Gastrocnemius medialis (tissue), 4 donors: ENCODE results near the gene ATP1B1. TPM values are rescaled to one million over a fixed set of nuclear protein-coding genes. Genes with fewer than 3 reads are reported as not detected.
"Not testable (repeated sequence)": the region's sequence is repeated elsewhere in the genome, so short reads cannot be mapped to it uniquely, and the experiment has no call there.

Source experiments
- ATAC-seq, 2 donors: fragments of 150-250 bp; one replicate each; pipeline ENCODE4 v1.9.1; 2016
- DNase-seq, 2 donors: peaks; one replicate each; pipeline ENCODE4 v3.0.0-alpha.2; 2019
- H3K27ac ChIP-seq, 4 donors: fragments of 200-600 bp; sonication (generic); 1 replicate in 1 of 4; 2 replicates in 3 of 4; pipeline ENCODE4 v1.5.1; 2016 to 2018; ENCODE audit warnings: mild to moderate bottlenecking in 2 of 4, moderate library complexity in 1 of 4
- H3K27me3 ChIP-seq, 3 donors: fragments of 200-600 bp; sonication (generic) in 2 of 3; 1 replicate in 1 of 3; 2 replicates in 2 of 3; pipeline versions ENCODE4 v1.5.1 to v1.6.0; 2016 to 2019; ENCODE audit warnings: mild to moderate bottlenecking in 1 of 3, moderate library complexity in 1 of 3
- H3K36me3 ChIP-seq, 2 donors: fragments of 200-600 bp; sonication (generic) in 1 of 2; one replicate each; pipeline ENCODE4 v1.5.1; 2017 to 2018
- H3K4me1 ChIP-seq, 2 donors: fragments of 200-600 bp; sonication (generic) in 1 of 2; one replicate each; pipeline ENCODE4 v1.5.1; 2016 to 2017; ENCODE audit warnings: mild to moderate bottlenecking in 2 of 2
- H3K4me3 ChIP-seq, 4 donors: fragments of 200-600 bp; sonication (generic) in 3 of 4; 1 replicate in 1 of 4; 2 replicates in 3 of 4; pipeline ENCODE4 v1.5.1; 2016 to 2019; ENCODE audit warnings: mild to moderate bottlenecking in 2 of 4
- H3K9me3 ChIP-seq, 3 donors: fragments of 200-600 bp; sonication (generic) in 2 of 3; 1 replicate in 1 of 3; 2 replicates in 2 of 3; pipeline ENCODE4 v1.5.1; 2016 to 2019
- POLR2A ChIP-seq, 2 donors: fragments of 450-650 bp; IDR thresholded peaks; one replicate each; pipeline ENCODE4 v1.6.1; 2017; ENCODE audit warnings: antibody characterized with exemption in 2 of 2, mild to moderate bottlenecking in 2 of 2, moderate library complexity in 2 of 2
- in situ Hi-C, 4 donors: fragments of 200-750 bp; cut with MboI; loops; one replicate each; pipeline versions ENCODE4 v1.15.0 to v1.8.0; 2017; ENCODE audit warnings: low sequenced_read_pairs in 4 of 4
- intact Hi-C: fragments of 100-400 bp; cut with DNase I; formaldehyde crosslinking; loops from one replicate; pipeline ENCODE4 v1.15.1; 2023; ENCODE audit warnings: low total_unique reads
- total RNA-seq, 4 donors: library from RNA; depleted of rRNA; stranded (reverse); fragments of >200 nt; gene quantifications; one replicate each; pipeline versions ENCODE4 v1.1.0 to v1.2.3, GENCODE V29; 2016
- TF ChIP-seq, protein P1 (sequence below), 5 experiments: fragments of 450-650 bp in 3 of 5; fragments of 200-600 bp in 2 of 5; sonication (generic) in 2 of 5; IDR thresholded peaks in 4 of 5; conservative IDR thresholded peaks in 1 of 5; 1 replicate in 4 of 5; 2 replicates in 1 of 5; pipeline ENCODE4 v1.5.1; 2016 to 2019; ENCODE audit warnings: antibody characterized with exemption in 5 of 5, mild to moderate bottlenecking in 3 of 5, moderate library complexity in 3 of 5

Gene ATP1B1
- total RNA-seq, 4 donors from 2014 or later = 111 to 377 (median 324) TPM

GRCh38 chr1:169121146-169121923 lies 14.8 kb downstream of the ATP1B1 start:
- intact Hi-C loops (no loop called here), in situ Hi-C loops (loop anchor here in 3 of 4 donors (25.0 kb wide), 3 partner anchors 366 to 1184 kb away; partner anchors contain the start of genes SLC19A2 (in 2 of the 3), DCAF6 (in 1 of the 3) and MPC2 (in 1 of the 3))
- Histone ChIP-seq H3K9me3 (no peaks in the 10 kb centered on the region), H3K27ac (peak overlapping the region; percentile 93 to 99 (median 96)), H3K4me1 (peaks cover 60 to 75% of the 10 kb centered on the region in 2 donors), H3K36me3 (peaks cover 0 to 48% of the 10 kb centered on the region in 2 donors), H3K4me3 (no peak overlapping the region), H3K27me3 (no peaks in the 10 kb centered on the region)
- DNase-seq (no peak), ATAC-seq (no peak)
- TF ChIP-seq POLR2A (IDR thresholded peaks at IDR 0.05) = no peak
- TF ChIP-seq, protein P1, sequence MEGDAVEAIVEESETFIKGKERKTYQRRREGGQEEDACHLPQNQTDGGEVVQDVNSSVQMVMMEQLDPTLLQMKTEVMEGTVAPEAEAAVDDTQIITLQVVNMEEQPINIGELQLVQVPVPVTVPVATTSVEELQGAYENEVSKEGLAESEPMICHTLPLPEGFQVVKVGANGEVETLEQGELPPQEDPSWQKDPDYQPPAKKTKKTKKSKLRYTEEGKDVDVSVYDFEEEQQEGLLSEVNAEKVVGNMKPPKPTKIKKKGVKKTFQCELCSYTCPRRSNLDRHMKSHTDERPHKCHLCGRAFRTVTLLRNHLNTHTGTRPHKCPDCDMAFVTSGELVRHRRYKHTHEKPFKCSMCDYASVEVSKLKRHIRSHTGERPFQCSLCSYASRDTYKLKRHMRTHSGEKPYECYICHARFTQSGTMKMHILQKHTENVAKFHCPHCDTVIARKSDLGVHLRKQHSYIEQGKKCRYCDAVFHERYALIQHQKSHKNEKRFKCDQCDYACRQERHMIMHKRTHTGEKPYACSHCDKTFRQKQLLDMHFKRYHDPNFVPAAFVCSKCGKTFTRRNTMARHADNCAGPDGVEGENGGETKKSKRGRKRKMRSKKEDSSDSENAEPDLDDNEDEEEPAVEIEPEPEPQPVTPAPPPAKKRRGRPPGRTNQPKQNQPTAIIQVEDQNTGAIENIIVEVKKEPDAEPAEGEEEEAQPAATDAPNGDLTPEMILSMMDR (IDR thresholded peaks at IDR 0.05 in 4 of 5, conservative IDR thresholded peaks at IDR 0.05 in 1 of 5) = no peak

GRCh38 chr1:169122976-169123375 lies 16.5 kb downstream of the ATP1B1 start:
- in situ Hi-C loops = loop anchor here in 3 of 4 donors (25.0 kb wide), 3 partner anchors 364 to 1186 kb away; partner anchors contain the start of genes SLC19A2 (in 2 of the 3), DCAF6 (in 1 of the 3) and MPC2 (in 1 of the 3)
- H3K36me3 ChIP-seq = peaks cover 0 to 62% of the 10 kb centered on the region in 2 donors
- no peaks in the 10 kb centered on the region for H3K9me3 ChIP-seq
- peak overlapping the region; percentile 93 to 99 (median 96) for H3K27ac ChIP-seq
- H3K4me1 ChIP-seq = peaks cover 46 to 70% of the 10 kb centered on the region in 2 donors
- DNase-seq = no peak
- intact Hi-C loops = no loop called here
- no peaks in the 10 kb centered on the region for H3K27me3 ChIP-seq
- ATAC-seq = no peak
- TF ChIP-seq, protein P1 (IDR thresholded peaks at IDR 0.05 in 4 of 5, conservative IDR thresholded peaks at IDR 0.05 in 1 of 5) = no peak
- TF ChIP-seq POLR2A (IDR thresholded peaks at IDR 0.05) = no peak
- no peak overlapping the region for H3K4me3 ChIP-seq

GRCh38 chr1:169124459-169124858 lies 18.0 kb downstream of the ATP1B1 start:
- in situ Hi-C loops (loop anchor here in 3 of 4 donors (25.0 kb wide), 3 partner anchors 363 to 1187 kb away; partner anchors contain the start of genes SLC19A2 (in 2 of the 3), DCAF6 (in 1 of the 3) and MPC2 (in 1 of the 3)), intact Hi-C loops (no loop called here)

DNA sequence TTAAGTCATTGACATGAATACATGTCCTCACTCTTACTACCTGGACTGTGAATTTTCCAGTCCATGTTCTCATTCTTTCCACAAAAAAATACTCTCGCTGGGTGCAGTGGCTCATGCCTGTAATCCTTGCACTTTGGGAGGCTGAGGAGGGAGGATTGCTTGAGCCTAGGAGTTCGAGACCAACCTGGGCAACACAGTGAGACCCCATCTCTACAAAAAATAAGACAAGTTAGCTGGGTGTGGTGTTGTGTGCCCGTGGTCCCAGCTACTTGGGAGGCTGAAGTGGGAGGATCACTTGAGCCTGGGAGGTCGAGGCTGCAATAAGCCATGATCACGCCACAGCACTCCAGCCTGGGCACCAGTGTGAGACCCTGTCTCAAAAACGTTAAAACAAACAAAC lies 19.1 kb downstream of the ATP1B1 start:
- Histone ChIP-seq H3K27ac (peak overlapping the region; percentile 51 to 99 (median 58)), H3K4me1 (peaks cover 20 to 56% of the 10 kb centered on the region in 2 donors), H3K36me3 (peaks cover 0 to 83% of the 10 kb centered on the region in 2 donors)
- DNase-seq, H3K27me3 ChIP-seq, H3K4me3 ChIP-seq, ATAC-seq, in situ Hi-C loops, H3K9me3 ChIP-seq, intact Hi-C loops: not testable (repeated sequence)

More at GRCh38 chr1:169124459-169124858, 18.0 kb downstream of the ATP1B1 start:
- Histone ChIP-seq H3K36me3 (peaks cover 0 to 77% of the 10 kb centered on the region in 2 donors), H3K4me1 (peaks cover 32 to 59% of the 10 kb centered on the region in 2 donors), H3K27ac (peak overlapping the region; percentile 51 to 99 (median 58)), H3K27me3 (no peaks in the 10 kb centered on the region), H3K9me3 (no peaks in the 10 kb centered on the region), H3K4me3 (no peak overlapping the region)
- ATAC-seq (no peak), DNase-seq (no peak)
- TF ChIP-seq POLR2A (IDR thresholded peaks at IDR 0.05) = no peak
- TF ChIP-seq, protein P1 (IDR thresholded peaks at IDR 0.05 in 4 of 5, conservative IDR thresholded peaks at IDR 0.05 in 1 of 5) = no peak

DNA sequence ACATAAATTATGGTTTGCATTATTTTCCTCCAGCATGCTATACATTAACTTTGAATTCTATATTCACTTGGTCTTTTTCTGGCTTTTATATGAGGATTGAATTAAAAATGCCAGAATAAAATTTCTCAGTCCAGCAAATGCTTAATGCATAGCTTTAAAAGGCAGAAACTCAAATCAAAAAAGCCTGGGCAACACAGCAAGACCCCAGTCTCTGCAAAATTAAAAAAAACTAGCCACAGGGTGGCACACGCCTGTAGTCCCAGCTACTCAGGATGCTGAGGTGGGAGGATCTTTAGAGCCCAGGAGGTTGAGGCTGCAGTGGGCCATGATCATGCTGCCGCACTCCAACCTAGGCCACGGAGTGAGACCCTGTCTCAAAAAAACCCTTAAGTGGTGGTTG lies 19.8 kb downstream of the ATP1B1 start:
- Histone ChIP-seq H3K27ac (peak overlapping the region; percentile 51 to 99 (median 61)), H3K4me1 (peaks cover 20 to 53% of the 10 kb centered on the region in 2 donors), H3K9me3 (no peaks in the 10 kb centered on the region), H3K27me3 (no peaks in the 10 kb centered on the region), H3K4me3 (no peak overlapping the region), H3K36me3 (peaks cover 0 to 85% of the 10 kb centered on the region in 2 donors)
- DNase-seq (no peak), ATAC-seq (no peak)
- intact Hi-C loops = no loop called here
- TF ChIP-seq, protein P1 (IDR thresholded peaks at IDR 0.05 in 4 of 5, conservative IDR thresholded peaks at IDR 0.05 in 1 of 5) = no peak
- TF ChIP-seq POLR2A (IDR thresholded peaks at IDR 0.05) = no peak
- in situ Hi-C loops = no loop called here
